Keratinocyte (primary cell): ENCODE measurements around the gene ZNF688. TPM values are rescaled to one million over a fixed set of nuclear protein-coding genes. Genes with fewer than 3 reads are reported as not detected.
"Not testable (repeated sequence)": the region's sequence is repeated elsewhere in the genome, so short reads cannot be mapped to it uniquely, and the experiment has no call there.

ENCODE experiments used
- DNase-seq: peaks from one replicate; pipeline ENCODE4 v3.0.0-alpha.2; 2011; ENCODE audit warnings: low read depth, missing footprints, low spot score
- FAIRE-seq: peaks from 2 replicates; lab custom pipeline; 2011; peaks lifted over from hg19 to GRCh38; lab: Jason Lieb, UNC
- H2AFZ ChIP-seq: 2 replicates; pipeline ENCODE4 v1.6.0; 2012; ENCODE audit warnings: low read length, control low read depth, inconsistent platforms; ENCODE audit not compliant: control insufficient read depth
- H3K27ac ChIP-seq: 2 replicates; pipeline ENCODE4 v1.5.1; 2011; ENCODE audit warnings: low read length; ENCODE audit not compliant: control insufficient read depth, insufficient read depth
- H3K27me3 ChIP-seq: 3 replicates; pipeline ENCODE4 v1.6.0; 2011; ENCODE audit warnings: low read length; ENCODE audit not compliant: control insufficient read depth, insufficient read depth; ENCODE audit errors: extremely low read depth
- H3K36me3 ChIP-seq, 2 experiments: 2 replicates in 1 of 2; 3 replicates in 1 of 2; pipeline ENCODE4 v1.5.1; 2011; ENCODE audit warnings: low read length in 2 of 2, mild to moderate bottlenecking in 1 of 2; ENCODE audit not compliant: control insufficient read depth in 2 of 2, insufficient read depth in 2 of 2; ENCODE audit errors: extremely low read depth in 1 of 2
- H3K4me1 ChIP-seq: 3 replicates; pipeline ENCODE4 v1.5.1; 2011; ENCODE audit warnings: low read length; ENCODE audit not compliant: control insufficient read depth, insufficient read depth; ENCODE audit errors: extremely low read depth
- H3K4me2 ChIP-seq: 3 replicates; pipeline ENCODE4 v1.6.0; 2011; ENCODE audit warnings: low read depth, low read length; ENCODE audit not compliant: control insufficient read depth, insufficient read depth; ENCODE audit errors: extremely low read depth
- H3K4me3 ChIP-seq, 3 experiments: fragments of 200-600 bp in 1 of 3; sonication (generic) in 1 of 3; 2 replicates in 2 of 3; 3 replicates in 1 of 3; pipeline ENCODE4 v1.5.1; 2011 to 2016; ENCODE audit warnings: low read length in 3 of 3, mild to moderate bottlenecking in 3 of 3, control low read depth in 2 of 3, inconsistent platforms in 1 of 3, low read depth in 1 of 3, mixed read lengths in 1 of 3, mixed run types in 1 of 3, moderate library complexity in 1 of 3; ENCODE audit not compliant: control insufficient read depth in 2 of 3, insufficient read depth in 2 of 3; ENCODE audit errors: extremely low read depth in 1 of 3
- H3K79me2 ChIP-seq: 2 replicates; pipeline ENCODE4 v1.6.0; 2012; ENCODE audit warnings: low read length; ENCODE audit not compliant: control insufficient read depth, insufficient read depth
- H3K9ac ChIP-seq: 3 replicates; pipeline ENCODE4 v1.6.0; 2011; ENCODE audit warnings: low read length; ENCODE audit not compliant: control insufficient read depth, insufficient read depth; ENCODE audit errors: extremely low read depth
- H3K9me1 ChIP-seq: 3 replicates; pipeline ENCODE4 v1.6.0; 2011; ENCODE audit warnings: low read length; ENCODE audit not compliant: control insufficient read depth, insufficient read depth; ENCODE audit errors: extremely low read depth
- H3K9me3 ChIP-seq: 2 replicates; pipeline ENCODE4 v1.5.1; 2012; ENCODE audit warnings: low read depth, low read length; ENCODE audit not compliant: control insufficient read depth
- H4K20me1 ChIP-seq: 3 replicates; pipeline ENCODE4 v1.6.0; 2011; ENCODE audit warnings: low read length; ENCODE audit not compliant: control insufficient read depth, insufficient read depth; ENCODE audit errors: extremely low read depth
- CTCF ChIP-seq, 3 experiments: IDR thresholded peaks in 1 of 3; conservative IDR thresholded peaks in 1 of 3; optimal IDR thresholded peaks in 1 of 3; 2 replicates in 2 of 3; 3 replicates in 1 of 3; pipeline versions ENCODE3 to v1.5.1; 2011; ENCODE audit warnings: low read length in 3 of 3, mild to moderate bottlenecking in 3 of 3, moderate library complexity in 2 of 3, control low read depth in 1 of 3, inconsistent platforms in 1 of 3; ENCODE audit not compliant: insufficient read depth in 2 of 3; ENCODE audit errors: extremely low read depth in 1 of 3
- EZH2 ChIP-seq: IDR thresholded peaks from one replicate; pipeline ENCODE4 v1.6.1; 2012; ENCODE audit warnings: inconsistent platforms, mild to moderate bottlenecking, low read length, moderate library complexity
- dilution Hi-C: fragments of 300-500 bp; cut with MboI; formaldehyde crosslinking; loops from one replicate; pipeline ENCODE4 v1.7.0; 2020; ENCODE audit warnings: low sequenced_read_pairs; ENCODE audit not compliant: extremely low pct_ligation_motif_present
- polyA plus RNA-seq, 5 experiments: library from polyadenylated mRNA; depleted of rRNA in 3 of 5; stranded (reverse) in 3 of 5; stranded (forward) in 1 of 5; unstranded in 1 of 5; fragments of >200 nt; gene quantifications; 1 replicate in 1 of 5; 2 replicates in 3 of 5; 3 replicates in 1 of 5; pipeline versions ENCODE4 v1.2.1 to v1.2.3, GENCODE V29; 2011 to 2012; ENCODE audit warnings: missing spikeins in 2 of 5, low read depth in 1 of 5, low replicate concordance in 1 of 5

Gene ZNF688
- polyA plus RNA-seq, 1 donor (not counting 4 experiments of a cell fraction or from before 2014, with no cell fraction given): 4.9 TPM

DNA sequence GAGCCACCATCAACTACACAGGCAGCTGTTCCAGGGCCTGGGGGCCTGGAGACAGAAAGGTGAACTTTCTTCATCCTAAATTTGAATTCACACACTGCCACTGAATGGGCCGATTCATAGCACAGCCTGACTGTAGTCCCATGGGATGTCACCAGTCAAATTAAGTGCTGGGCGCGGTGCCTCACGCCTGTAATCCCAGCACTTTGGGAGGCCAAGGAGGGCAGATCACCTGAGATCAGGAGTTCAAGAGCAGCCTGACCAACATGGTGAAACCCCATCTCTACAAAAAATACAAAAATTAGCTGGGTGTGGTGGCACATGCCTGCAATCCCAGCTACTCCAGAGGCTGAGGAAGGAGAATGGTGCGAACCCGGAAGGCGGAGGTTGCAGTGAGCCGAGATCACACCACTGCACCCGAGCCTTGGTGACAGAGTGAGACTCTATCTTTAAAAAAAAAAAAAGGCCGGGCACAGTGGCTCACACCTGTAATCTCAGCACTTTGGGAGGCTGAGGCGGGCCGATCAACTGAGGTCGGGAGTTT, 31.5 kb downstream of the ZNF688 start:
- peaks cover 11% of the 10 kb centered on the region for H3K4me1 ChIP-seq
- H3K4me3 ChIP-seq, H4K20me1 ChIP-seq, H3K9me3 ChIP-seq, H3K27me3 ChIP-seq, H3K36me3 ChIP-seq, H3K27ac ChIP-seq, dilution Hi-C loops, FAIRE-seq, DNase-seq, H3K9me1 ChIP-seq, H3K4me2 ChIP-seq, H3K79me2 ChIP-seq, H2AFZ ChIP-seq, H3K9ac ChIP-seq: not testable (repeated sequence)

- Histone ChIP-seq H2AFZ (no peak overlapping the region), H3K9me3 (no peaks in the 10 kb centered on the region), H3K79me2 (peaks cover 5% of the 10 kb centered on the region), H3K36me3 (no peaks in the 10 kb centered on the region), H3K4me2 (no peak overlapping the region), H4K20me1 (no peaks in the 10 kb centered on the region), H3K27ac (no peak overlapping the region), H3K9me1 (no peaks in the 10 kb centered on the region), H3K9ac (no peak overlapping the region), H3K4me1 (peaks cover 11% of the 10 kb centered on the region), H3K4me3 (no peak overlapping the region), H3K27me3 (no peaks in the 10 kb centered on the region)
- DNase-seq (no peak), FAIRE-seq (no peak)
- TF ChIP-seq CTCF (optimal IDR thresholded peaks at IDR 0.05 in 1 of 3, IDR thresholded peaks at IDR 0.05 in 1 of 3, conservative IDR thresholded peaks at IDR 0.05 in 1 of 3; ENCODE audit: extremely low read depth in 1 of 3, insufficient read depth in 2 of 3, low read length in 3 of 3): no peak
- TF ChIP-seq EZH2: no peak
- dilution Hi-C loops: no loop called here
These were observed 32.2 kb downstream of the ZNF688 start for GRCh38 chr16:30539000-30539964.

DNA sequence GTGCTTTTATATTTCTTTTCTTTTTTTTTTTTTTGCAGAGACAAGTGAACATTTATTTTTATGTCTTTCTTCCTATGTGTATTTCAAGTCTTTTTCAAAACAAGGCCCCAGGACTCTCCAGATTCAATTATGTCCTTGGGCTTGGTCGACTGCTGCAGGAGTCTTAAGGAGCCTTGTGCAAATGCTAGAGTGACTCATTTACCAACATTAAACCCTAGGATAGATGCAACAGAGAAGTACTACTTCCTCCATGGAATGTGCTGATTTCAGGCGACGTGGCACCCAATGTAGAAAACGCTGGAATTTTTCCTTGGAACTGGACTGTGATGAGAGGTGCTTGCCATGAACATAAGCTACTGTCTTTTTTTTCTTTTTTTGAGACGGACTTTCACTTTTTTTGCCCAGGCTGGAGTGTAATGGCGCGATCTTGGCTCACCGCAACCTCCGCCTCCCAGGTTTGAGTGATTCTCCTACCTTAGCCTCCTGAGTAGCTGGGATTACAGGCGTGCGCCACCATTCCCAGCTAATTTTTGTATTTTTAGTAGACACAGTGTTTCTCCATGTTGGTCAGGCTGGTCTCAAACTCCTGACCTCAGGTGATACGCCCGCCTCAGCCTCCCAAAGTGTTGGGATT, 35.0 kb downstream of the ZNF688 start:
- H3K36me3 ChIP-seq, DNase-seq, H3K4me3 ChIP-seq, H3K9me3 ChIP-seq, H3K27me3 ChIP-seq, H3K27ac ChIP-seq, FAIRE-seq, H3K9me1 ChIP-seq, H4K20me1 ChIP-seq, H2AFZ ChIP-seq, H3K9ac ChIP-seq, dilution Hi-C loops: not testable (repeated sequence)
- Histone ChIP-seq H3K4me1 (peaks cover 11% of the 10 kb centered on the region), H3K4me2 (peak overlapping the region; percentile 97), H3K79me2 (peaks cover 11% of the 10 kb centered on the region)
